ENCODE data around the gene ANKH.

DNA sequence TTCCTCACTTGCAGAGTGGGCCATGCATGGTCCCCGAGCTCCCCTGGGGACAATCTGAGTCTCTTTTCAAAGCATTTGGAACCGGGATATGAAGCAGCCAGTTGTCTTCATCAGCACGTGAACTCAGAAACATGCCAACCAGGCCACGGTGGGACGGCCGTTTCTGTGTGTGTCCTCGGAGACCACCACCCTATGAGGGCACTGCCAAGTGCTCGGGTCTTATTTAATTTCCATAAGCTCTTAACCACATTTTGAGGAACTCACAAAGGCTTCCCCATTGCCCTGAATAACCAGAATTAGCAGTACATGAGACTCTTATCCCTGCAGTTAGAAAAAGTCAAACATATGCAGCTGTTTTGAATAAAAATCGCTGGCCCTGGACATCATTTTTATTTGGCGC is 146.9 kb downstream of the ANKH start:
- TF ChIP-seq TEAD4 (IDR thresholded peaks at IDR 0.05) (no peak), YY1 (IDR thresholded peaks at IDR 0.05; ENCODE audit: low read depth) (no peak), RAD21 (IDR thresholded peaks at IDR 0.05; ENCODE audit: low read depth) (no peak), CEBPB (IDR thresholded peaks at IDR 0.05) (no peak), FOXM1 (IDR thresholded peaks at IDR 0.05; ENCODE audit: borderline replicate concordance, low read depth) (no peak), EGR1 (IDR thresholded peaks at IDR 0.05) (no peak), EP300 (IDR thresholded peaks at IDR 0.05; ENCODE audit: borderline replicate concordance) (no peak), TAF1 (IDR thresholded peaks at IDR 0.05; ENCODE audit: low read depth) (no peak), CREB1 (IDR thresholded peaks at IDR 0.05; ENCODE audit: low read depth) (no peak)
- TF ChIP-seq, protein P1, sequence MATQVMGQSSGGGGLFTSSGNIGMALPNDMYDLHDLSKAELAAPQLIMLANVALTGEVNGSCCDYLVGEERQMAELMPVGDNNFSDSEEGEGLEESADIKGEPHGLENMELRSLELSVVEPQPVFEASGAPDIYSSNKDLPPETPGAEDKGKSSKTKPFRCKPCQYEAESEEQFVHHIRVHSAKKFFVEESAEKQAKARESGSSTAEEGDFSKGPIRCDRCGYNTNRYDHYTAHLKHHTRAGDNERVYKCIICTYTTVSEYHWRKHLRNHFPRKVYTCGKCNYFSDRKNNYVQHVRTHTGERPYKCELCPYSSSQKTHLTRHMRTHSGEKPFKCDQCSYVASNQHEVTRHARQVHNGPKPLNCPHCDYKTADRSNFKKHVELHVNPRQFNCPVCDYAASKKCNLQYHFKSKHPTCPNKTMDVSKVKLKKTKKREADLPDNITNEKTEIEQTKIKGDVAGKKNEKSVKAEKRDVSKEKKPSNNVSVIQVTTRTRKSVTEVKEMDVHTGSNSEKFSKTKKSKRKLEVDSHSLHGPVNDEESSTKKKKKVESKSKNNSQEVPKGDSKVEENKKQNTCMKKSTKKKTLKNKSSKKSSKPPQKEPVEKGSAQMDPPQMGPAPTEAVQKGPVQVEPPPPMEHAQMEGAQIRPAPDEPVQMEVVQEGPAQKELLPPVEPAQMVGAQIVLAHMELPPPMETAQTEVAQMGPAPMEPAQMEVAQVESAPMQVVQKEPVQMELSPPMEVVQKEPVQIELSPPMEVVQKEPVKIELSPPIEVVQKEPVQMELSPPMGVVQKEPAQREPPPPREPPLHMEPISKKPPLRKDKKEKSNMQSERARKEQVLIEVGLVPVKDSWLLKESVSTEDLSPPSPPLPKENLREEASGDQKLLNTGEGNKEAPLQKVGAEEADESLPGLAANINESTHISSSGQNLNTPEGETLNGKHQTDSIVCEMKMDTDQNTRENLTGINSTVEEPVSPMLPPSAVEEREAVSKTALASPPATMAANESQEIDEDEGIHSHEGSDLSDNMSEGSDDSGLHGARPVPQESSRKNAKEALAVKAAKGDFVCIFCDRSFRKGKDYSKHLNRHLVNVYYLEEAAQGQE (IDR thresholded peaks at IDR 0.05; ENCODE audit: low read depth): no peak

Data from Ishikawa (cell line).